Nephron progenitor cell (in vitro differentiated cells): Measurements from ENCODE around the gene SGPL1.
A peak's percentile ranks its signal among the peaks of the same experiment; 100 is the strongest.

Source experiments
- DNase-seq: peaks from one replicate; pipeline ENCODE4 v3.0.0; 2021
- H3K27ac Mint-ChIP-seq: 2 replicates; pipeline ENCODE4 v1.8.0; 2021; ENCODE audit warnings: mild to moderate bottlenecking, moderate library complexity, mixed read lengths
- H3K27me3 Mint-ChIP-seq: 2 replicates; pipeline ENCODE4 v1.8.0; 2021; ENCODE audit warnings: mild to moderate bottlenecking, low read depth, mixed read lengths; ENCODE audit not compliant: poor library complexity
- H3K36me3 Mint-ChIP-seq: 2 replicates; pipeline ENCODE4 v1.8.0; 2021; ENCODE audit warnings: low read depth, mixed read lengths
- H3K4me1 Mint-ChIP-seq: 2 replicates; pipeline ENCODE4 v1.8.0; 2021; ENCODE audit warnings: mixed read lengths
- H3K4me3 Mint-ChIP-seq: 2 replicates; pipeline ENCODE4 v1.8.0; 2021; ENCODE audit warnings: mild to moderate bottlenecking, moderate library complexity, mixed read lengths
- H3K9me3 Mint-ChIP-seq: 2 replicates; pipeline ENCODE4 v1.8.0; 2021; ENCODE audit warnings: mild to moderate bottlenecking, moderate library complexity, mixed read lengths
- TF ChIP-seq, protein P1 (sequence below): fragments of 200-600 bp; sonication (generic); IDR thresholded peaks from 2 replicates; pipeline ENCODE4 v1.5.0; 2021; ENCODE audit warnings: antibody characterized with exemption

SGPL1 gene

DNA sequence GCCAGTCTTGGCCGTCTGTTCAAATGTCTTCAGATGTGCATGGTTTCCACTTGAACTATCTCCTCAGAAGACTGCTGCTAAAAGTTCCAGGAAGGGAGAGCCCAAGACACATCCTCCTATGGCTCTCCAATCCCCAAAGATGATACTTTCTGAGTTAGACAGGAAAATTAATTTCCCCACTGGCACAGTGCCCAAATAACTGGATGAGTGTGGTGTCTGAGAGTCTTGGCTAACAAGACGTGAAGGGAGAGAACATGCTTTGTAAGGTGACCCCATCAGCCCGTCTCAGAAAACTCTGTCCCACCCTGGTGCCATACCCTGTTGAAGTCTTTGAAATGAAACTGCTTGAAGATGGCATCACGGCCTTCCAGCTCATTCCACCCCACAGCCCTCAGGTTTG lies 69.7 kb downstream of the SGPL1 start:
- TF ChIP-seq, protein P1, sequence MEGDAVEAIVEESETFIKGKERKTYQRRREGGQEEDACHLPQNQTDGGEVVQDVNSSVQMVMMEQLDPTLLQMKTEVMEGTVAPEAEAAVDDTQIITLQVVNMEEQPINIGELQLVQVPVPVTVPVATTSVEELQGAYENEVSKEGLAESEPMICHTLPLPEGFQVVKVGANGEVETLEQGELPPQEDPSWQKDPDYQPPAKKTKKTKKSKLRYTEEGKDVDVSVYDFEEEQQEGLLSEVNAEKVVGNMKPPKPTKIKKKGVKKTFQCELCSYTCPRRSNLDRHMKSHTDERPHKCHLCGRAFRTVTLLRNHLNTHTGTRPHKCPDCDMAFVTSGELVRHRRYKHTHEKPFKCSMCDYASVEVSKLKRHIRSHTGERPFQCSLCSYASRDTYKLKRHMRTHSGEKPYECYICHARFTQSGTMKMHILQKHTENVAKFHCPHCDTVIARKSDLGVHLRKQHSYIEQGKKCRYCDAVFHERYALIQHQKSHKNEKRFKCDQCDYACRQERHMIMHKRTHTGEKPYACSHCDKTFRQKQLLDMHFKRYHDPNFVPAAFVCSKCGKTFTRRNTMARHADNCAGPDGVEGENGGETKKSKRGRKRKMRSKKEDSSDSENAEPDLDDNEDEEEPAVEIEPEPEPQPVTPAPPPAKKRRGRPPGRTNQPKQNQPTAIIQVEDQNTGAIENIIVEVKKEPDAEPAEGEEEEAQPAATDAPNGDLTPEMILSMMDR = no peak
- no peaks in the 10 kb centered on the region for H3K27me3 Mint-ChIP-seq
- no peak overlapping the region for H3K4me3 Mint-ChIP-seq
- no peak overlapping the region for H3K27ac Mint-ChIP-seq
- peaks cover 28% of the 10 kb centered on the region for H3K4me1 Mint-ChIP-seq
- DNase-seq = no peak
- no peaks in the 10 kb centered on the region for H3K9me3 Mint-ChIP-seq
- H3K36me3 Mint-ChIP-seq = peaks cover 44% of the 10 kb centered on the region

DNA sequence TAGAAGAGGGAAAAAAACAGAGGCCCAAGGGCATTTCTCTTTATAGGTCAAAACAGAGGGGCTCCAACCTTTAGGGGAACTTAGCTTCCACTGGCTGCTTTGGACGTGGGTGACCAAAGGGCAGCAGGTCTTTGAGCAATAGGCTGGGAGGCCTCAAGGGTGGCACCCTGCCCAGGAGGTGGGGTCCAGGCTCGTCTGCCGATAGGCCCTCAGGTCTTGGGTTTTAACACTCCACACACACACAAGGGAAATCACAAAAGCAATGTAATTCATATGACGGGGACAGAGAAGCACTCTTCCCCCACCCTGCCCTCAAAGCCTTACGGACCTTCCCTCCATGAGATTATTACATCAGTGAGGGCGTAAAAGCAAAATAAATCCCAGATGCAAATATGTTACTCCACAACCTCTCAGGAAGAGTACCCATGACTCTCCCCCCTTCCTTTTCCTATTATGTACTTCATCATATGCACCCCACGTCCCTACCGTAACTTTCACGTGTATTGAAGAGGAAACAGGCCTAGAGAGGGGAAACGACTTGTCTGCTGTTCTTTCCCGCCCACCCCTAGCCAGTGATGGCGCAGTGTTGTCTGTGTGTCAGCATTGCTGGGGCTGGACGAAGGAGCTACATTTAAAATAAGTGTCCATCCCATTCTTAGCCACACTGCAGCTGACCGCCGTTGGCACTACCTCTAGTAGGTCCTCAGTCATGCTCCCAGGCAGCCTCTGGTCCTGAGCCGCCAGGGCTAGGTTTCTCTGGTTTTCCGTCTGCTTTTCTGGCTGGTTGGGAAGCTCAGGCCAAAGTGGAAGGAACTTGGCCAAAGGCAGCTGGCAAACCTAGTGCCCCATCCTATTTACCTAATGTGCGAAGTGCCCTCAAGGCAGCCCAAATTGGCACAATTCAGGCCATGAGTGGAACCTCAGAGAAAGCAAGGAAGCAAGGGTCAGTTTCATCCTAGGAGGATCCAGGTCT lies 70.5 kb downstream of the SGPL1 start:
- Mint-ChIP-seq H3K36me3 (peaks cover 44% of the 10 kb centered on the region), H3K27ac (no peak overlapping the region), H3K9me3 (no peaks in the 10 kb centered on the region)

DNA sequence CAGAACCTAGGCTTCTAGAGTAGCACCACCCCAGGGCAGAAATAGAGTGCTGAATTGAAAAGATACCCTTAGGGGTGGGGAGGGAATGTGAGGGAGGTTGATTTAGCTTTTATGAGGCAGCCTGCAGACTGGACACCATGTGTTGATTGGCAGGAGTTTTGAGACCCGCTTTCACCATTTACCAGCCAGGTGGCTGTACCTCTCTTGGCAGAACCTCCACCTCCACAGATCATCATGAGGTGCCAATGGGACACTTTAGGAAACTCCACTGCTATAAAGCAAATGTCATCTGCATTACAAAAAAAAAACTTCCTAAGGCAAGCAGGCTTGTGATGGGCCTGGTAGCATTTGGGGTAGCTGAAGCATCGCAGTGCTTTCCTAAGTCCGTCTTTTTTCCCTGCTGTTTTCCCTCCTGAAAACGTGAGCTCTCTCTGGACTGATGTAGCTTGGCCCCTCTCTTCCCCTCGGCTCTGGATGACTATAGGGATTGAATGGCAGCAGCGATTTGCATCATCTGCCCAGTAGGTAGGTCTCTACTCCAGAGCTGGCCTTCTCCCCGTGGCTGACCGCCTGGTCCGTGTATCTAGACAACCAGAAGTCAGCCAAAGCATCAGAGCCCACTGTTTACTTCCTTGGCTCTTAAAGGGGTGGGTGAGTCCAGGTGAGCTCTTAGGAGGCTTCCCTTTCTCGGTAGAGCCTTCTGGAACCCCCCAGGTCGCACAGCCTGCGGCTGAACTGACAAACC lies 71.3 kb downstream of the SGPL1 start:
- Mint-ChIP-seq H3K27me3 (no peaks in the 10 kb centered on the region), H3K9me3 (no peaks in the 10 kb centered on the region), H3K36me3 (peaks cover 39% of the 10 kb centered on the region), H3K4me3 (peak overlapping the region; percentile 83), H3K4me1 (peaks cover 44% of the 10 kb centered on the region), H3K27ac (no peak overlapping the region)
- TF ChIP-seq, protein P1 = no peak
- no peak for DNase-seq

More for the DNA sequence above, 70.5 kb downstream of the SGPL1 start:
- Mint-ChIP-seq H3K4me3 (peak overlapping the region; percentile 83), H3K4me1 (peaks cover 36% of the 10 kb centered on the region), H3K27me3 (no peaks in the 10 kb centered on the region)
- TF ChIP-seq, protein P1 = no peak
- no peak for DNase-seq

DNA sequence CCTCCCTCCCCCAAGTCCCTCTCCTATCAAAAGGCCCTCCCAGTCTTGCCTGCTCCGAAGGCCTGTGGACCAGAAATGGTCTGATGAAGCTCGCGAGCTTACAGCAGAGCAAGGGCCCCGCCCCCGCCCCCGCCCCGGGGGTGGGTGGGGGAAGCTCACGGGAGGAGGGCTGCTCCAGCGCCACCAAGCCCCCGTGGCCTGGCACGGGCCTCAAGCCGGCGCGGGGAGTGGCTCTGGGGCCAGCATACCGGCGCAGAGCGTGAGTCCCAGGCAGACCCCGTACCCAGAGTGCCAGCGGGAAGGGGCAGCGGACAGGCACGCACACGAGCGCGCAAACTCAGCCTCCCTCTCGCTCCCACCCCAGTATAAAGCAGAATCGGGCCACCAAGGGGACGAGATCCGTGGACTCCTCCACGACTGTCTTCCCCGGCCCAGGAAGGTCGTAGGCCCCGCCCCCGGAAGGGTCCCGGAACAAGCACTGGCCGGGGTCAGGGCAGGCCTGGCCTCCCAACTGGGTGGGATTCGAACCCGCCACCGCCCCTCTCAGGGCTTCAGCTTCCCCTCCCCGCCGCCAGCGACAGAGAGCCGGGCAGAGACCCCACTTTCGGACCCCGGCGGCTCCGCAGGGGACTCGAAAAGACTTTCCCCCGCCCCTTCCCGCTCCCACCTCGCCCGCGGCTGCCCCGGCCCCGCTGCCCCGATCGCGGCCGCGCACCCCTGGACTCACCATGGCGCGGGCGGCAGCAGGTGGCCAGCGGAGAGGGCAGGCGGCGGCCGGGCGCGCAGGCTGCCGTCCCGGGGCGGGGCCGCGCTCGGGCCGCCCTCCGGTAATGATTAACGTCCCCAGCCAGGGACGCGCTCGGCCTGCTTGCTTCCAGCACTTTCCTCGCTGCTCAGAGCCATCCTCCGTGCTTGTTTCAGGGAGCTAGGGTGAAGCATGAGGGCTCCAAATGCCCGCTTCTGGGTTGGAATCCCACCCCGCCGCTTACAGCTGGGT lies 72.4 kb downstream of the SGPL1 start, which contains the start of gene PCBD1:
Gene PCBD1 (minus strand): TSS at position 762 of the 997 bp plus-strand sequence. CDS start 32 bp downstream, at position 730.
- TF ChIP-seq, protein P1 = no peak
- Mint-ChIP-seq H3K27ac (no peak within 1 kb of the TSS), H3K4me1 (peaks cover 54% of the 10 kb centered on the region), H3K27me3 (peaks cover 2% of the 10 kb centered on the region), H3K4me3 (peak within 1 kb of the TSS; percentile 83), H3K36me3 (peaks cover 29% of the 10 kb centered on the region), H3K9me3 (no peaks in the 10 kb centered on the region)
- DNase-seq = peak; percentile 79

DNA sequence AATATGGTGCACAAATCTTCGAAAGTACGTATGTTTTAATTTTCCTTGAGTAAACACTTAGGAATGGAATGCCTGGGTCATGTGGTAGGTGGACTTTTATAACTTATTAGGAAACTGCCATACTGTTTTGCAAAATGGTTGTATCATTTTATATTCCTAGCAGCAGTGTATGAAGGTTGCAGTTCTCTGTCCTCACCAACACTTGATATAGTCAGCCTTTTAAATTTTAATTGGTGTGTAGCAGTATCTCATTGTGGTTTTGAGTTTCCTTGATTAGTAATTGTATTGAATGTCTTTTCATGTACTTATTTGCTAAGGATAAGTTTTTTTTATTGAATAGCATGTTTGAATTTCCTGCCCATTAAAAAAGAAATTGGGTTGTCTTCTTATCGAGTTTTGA lies 73.5 kb downstream of the SGPL1 start:
- H3K4me3 Mint-ChIP-seq = peak overlapping the region; percentile 79
- H3K4me1 Mint-ChIP-seq = peaks cover 57% of the 10 kb centered on the region
- TF ChIP-seq, protein P1 = no peak
- no peak overlapping the region for H3K27ac Mint-ChIP-seq
- no peaks in the 10 kb centered on the region for H3K9me3 Mint-ChIP-seq
- peaks cover 18% of the 10 kb centered on the region for H3K36me3 Mint-ChIP-seq
- DNase-seq = no peak
- H3K27me3 Mint-ChIP-seq = peaks cover 4% of the 10 kb centered on the region
